RWPE1 (cell line): Measurements from ENCODE around the gene NCLN.
A peak's percentile ranks its signal among the peaks of the same experiment; 100 is the strongest.

Experiments used
- CTCF ChIA-PET: fragments of 350-600 bp; sonication (Branson Sonifier 250); formaldehyde crosslinking; extraction: SDS; loops from one replicate; lab custom pipeline; 2021; lab: Yijun Ruan, JAX
- POLR2A ChIA-PET: fragments of 400-600 bp; formaldehyde crosslinking; extraction: SDS; loops from one replicate; lab custom pipeline; 2020; ENCODE audit warnings: antibody characterized with exemption; ENCODE audit not compliant: low non-redundant PET; lab: Yijun Ruan, JAX
- DNase-seq: peaks from one replicate; pipeline ENCODE4 v3.0.0; 2012; ENCODE audit warnings: low spot score
- H3K27ac ChIP-seq: fragments of 450-650 bp; 2 replicates; pipeline ENCODE4 v1.5.1; 2017
- TF ChIP-seq, protein P1 (sequence below): fragments of 450-650 bp; conservative IDR thresholded peaks from 2 replicates; pipeline ENCODE4 v1.5.1; 2017; ENCODE audit warnings: low read depth, mild to moderate bottlenecking

The NCLN gene

DNA sequence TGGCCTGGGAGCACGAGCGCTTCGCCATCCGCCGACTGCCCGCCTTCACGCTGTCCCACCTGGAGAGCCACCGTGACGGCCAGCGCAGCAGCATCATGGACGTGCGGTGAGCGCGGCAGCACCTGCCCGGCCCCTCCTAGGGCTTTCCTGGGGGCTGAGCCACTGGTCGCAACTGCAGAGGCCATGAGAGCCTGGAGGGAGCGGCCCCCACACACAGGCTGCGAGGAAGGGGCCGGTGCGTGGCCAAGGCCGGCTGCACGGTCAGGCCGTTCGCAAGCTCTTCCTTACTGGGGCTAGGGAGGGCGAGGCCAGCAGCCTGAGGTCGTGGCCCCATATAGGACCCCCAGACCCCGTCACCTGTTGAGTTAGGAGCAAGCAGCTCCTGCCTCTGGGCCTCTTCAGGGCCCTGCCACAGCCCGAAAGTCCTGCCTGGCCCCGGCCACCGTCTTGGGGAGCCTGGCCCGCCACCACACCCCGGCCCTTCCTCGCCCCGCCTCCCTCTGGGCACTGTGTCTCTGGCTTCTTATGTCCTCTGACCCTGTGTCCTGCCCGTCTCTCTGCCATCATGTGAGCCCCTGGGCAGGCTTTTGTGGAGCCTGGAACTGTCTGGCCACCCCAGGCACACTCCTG, 19.0 kb downstream of the NCLN start:
- ChIA-PET CTCF (no interaction called here), POLR2A (no interaction called here)
- TF ChIP-seq, protein P1, sequence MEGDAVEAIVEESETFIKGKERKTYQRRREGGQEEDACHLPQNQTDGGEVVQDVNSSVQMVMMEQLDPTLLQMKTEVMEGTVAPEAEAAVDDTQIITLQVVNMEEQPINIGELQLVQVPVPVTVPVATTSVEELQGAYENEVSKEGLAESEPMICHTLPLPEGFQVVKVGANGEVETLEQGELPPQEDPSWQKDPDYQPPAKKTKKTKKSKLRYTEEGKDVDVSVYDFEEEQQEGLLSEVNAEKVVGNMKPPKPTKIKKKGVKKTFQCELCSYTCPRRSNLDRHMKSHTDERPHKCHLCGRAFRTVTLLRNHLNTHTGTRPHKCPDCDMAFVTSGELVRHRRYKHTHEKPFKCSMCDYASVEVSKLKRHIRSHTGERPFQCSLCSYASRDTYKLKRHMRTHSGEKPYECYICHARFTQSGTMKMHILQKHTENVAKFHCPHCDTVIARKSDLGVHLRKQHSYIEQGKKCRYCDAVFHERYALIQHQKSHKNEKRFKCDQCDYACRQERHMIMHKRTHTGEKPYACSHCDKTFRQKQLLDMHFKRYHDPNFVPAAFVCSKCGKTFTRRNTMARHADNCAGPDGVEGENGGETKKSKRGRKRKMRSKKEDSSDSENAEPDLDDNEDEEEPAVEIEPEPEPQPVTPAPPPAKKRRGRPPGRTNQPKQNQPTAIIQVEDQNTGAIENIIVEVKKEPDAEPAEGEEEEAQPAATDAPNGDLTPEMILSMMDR: no peak
- H3K27ac ChIP-seq: peak overlapping the region; percentile 14
- DNase-seq: no peak

DNA sequence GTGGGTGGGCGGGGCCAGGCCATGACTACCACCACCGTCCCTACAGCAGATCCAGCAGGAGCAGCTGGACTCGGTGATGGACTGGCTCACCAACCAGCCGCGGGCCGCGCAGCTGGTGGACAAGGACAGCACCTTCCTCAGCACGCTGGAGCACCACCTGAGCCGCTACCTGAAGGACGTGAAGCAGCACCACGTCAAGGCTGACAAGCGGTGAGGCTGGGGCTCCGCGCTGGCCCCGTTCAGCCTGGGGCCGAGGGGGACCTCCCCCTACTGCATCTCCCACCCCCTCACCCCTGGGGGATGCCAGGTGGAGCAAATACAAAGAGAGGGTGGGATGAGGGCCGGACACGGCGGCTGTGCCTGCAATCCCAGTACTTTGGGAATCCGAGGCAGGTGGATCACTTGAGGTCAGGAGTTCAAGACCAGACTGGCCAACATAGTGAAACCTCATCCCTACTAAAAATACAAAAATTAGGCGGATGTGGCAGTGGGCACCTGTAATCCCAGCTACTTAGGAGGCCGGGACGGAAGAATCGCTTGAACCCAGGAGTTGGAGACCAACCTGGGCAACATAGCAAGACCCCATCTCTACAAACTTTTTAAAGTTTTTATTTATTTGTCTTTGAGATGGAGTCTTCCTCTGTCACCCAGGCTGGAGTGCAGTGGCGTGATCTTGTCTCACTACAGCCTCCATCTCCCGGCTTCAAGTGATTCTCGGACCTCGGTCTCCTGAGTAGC, 20.7 kb downstream of the NCLN start:
- no peak for DNase-seq
- CTCF ChIA-PET: interaction anchor here (0.6 kb wide), 1 partner anchor 67 kb away, joined by 7 read pairs; no protein-coding TSS in a partner anchor

DNA sequence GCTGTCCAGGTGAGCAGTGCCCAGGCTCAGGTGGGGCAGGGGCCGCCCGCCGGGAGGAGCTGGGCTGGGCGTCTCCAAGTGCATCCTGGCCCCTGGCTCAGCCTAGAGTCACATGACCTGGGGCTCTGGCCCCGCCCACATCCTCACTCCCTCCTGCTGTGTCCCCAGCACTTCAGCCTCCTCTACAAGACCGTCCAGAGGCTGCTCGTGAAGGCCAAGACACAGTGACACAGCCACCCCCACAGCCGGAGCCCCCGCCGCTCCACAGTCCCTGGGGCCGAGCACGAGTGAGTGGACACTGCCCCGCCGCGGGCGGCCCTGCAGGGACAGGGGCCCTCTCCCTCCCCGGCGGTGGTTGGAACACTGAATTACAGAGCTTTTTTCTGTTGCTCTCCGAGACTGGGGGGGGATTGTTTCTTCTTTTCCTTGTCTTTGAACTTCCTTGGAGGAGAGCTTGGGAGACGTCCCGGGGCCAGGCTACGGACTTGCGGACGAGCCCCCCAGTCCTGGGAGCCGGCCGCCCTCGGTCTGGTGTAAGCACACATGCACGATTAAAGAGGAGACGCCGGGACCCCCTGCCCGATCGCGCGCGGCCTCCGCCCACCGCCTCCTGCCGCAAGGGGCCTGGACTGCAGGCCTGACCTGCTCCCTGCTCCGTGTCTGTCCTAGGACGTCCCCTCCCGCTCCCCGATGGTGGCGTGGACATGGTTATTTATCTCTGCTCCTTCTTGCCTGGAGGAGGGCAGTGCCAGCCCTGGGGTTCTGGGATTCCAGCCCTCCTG, 21.9 kb downstream of the NCLN start:
- H3K27ac ChIP-seq: peak overlapping the region; percentile 14; the same call in 1 of the 2 replicates
- POLR2A ChIA-PET: interaction anchor here (0.5 kb wide), 1 partner anchor 237 kb away, joined by 6 read pairs; no protein-coding TSS in a partner anchor
- no peak for DNase-seq
- TF ChIP-seq, protein P1: no peak
- CTCF ChIA-PET: interaction anchor here (0.6 kb wide), 2 partner anchors 171 to 199 kb away, joined by 4 to 5 read pairs; no protein-coding TSS in a partner anchor

More for the DNA sequence above, 20.7 kb downstream of the NCLN start:
- peak overlapping the region; percentile 14; the same call in 1 of the 2 replicates for H3K27ac ChIP-seq
- POLR2A ChIA-PET: no interaction called here
- TF ChIP-seq, protein P1: no peak

DNA sequence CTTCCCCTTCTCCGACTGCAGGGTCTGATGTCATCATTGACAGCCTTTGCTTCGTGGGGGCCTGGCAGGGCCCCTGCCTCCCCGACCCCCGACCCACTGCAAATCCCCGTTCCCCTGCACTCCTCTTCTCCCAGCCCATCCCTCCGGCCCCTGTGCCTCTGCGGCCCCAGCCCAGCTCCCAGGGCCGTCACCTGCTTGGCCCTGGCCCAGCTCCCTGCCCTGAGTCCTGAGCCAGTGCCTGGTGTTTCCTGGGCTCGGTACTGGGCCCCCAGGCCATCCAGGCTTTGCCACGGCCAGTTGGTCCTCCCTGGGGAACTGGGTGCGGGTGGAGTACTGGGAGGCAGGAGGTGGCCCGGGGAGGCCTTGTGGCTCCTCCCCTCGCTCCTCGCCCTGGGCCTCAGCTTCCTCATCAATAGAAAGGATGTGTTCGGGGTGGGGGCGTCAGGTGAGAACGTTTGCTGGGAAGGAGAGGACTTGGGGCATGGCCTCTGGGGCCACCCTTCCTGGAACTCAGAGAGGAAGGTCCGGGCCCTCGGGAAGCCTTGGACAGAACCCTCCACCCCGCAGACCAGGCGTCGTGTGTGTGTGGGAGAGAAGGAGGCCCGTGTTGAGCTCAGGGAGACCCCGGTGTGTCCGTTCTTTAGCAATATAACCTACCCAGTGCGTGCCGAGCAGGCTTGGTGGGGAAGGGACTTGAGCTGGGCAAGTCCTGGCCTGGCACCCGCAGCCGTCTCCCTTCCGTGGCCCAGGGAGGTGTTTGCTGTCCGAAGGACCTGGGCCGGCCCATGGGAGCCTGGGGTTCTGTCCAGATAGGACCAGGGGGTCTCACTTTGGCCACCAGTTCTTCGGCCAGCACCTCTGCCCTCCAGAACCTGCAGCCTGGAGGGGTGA, 22.8 kb downstream of the NCLN start:
- TF ChIP-seq, protein P1: no peak
- ChIA-PET CTCF (interaction anchor here (0.6 to 0.7 kb wide), 4 partner anchors 18 to 200 kb away, joined by 3 to 5 read pairs (median 4); no protein-coding TSS in a partner anchor), POLR2A (interaction anchor here (0.5 kb wide), 1 partner anchor 238 kb away, joined by 6 read pairs; no protein-coding TSS in a partner anchor)

DNA sequence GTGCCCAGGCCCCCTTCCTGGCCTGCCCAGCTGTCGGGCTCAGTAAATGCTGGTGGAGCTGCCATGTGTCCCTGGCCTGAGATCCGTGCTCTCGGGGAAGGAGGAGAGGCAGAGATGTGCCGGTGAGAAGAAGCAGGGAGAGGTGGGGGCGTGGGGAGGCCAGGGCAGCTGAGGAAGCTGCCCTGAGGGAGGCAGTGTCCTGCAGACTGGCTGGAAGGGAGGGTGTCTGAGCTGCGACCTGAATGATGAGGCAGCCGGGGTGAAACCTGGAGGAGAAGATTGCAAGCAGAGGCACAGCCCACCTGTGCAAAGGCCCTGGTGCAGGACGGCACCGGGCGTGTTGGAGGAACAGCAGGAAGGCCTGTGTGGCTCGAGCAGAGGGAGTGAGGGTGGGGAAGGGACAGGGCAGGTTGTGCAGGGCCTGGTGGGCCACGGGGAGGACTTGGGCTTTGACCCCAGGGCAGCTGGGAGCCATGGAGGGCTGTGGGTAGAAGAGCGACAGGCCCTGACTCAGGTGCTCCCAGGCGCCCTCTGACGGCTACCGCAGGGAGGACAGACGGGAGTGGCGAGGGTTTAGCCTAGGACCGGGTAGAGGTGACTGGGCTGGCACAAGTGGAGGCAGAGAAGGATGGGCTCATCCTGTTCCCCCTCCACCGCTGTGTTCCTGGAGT, 24.8 kb downstream of the NCLN start:
- TF ChIP-seq, protein P1: peak; percentile 82
- peak; percentile 61 for DNase-seq
- ChIA-PET POLR2A (no interaction called here), CTCF (interaction anchor here (0.6 to 1.1 kb wide), 6 partner anchors 8 to 248 kb away, joined by 3 to 4 read pairs (median 3); no protein-coding TSS in a partner anchor)
- H3K27ac ChIP-seq: no peak overlapping the region

More for the DNA sequence above, 22.8 kb downstream of the NCLN start:
- DNase-seq: no peak
- H3K27ac ChIP-seq: peak overlapping the region; percentile 4; the same call in 1 of the 2 replicates
